Prostate gland (tissue), 2 donors: Measurements from ENCODE around the gene FER. TPM values are rescaled to one million over a fixed set of nuclear protein-coding genes. Genes with fewer than 3 reads are reported as not detected.

ENCODE experiments used
- DNase-seq: peaks from one replicate; pipeline ENCODE4 v3.0.0-alpha.2; 2019; ENCODE audit warnings: low spot score
- H3K27ac ChIP-seq, 2 donors: fragments of 200-600 bp; sonication (generic); 2 replicates each; pipeline ENCODE4 v1.5.1; 2017 to 2019
- H3K27me3 ChIP-seq: fragments of 200-600 bp; sonication (generic); replicated peaks from 2 replicates; pipeline ENCODE4 v1.5.1; 2019; ENCODE audit not compliant: insufficient read depth
- H3K36me3 ChIP-seq, 2 donors: fragments of 200-600 bp; sonication (generic); 1 replicate in 1 of 2; 2 replicates in 1 of 2; pipeline versions ENCODE4 v1.5.1 to v1.8.1; 2017 to 2019
- H3K4me1 ChIP-seq: fragments of 200-600 bp; sonication (generic); replicated peaks from 2 replicates; pipeline ENCODE4 v1.5.1; 2019
- H3K4me3 ChIP-seq, 2 donors: fragments of 200-600 bp; sonication (generic); 2 replicates each; pipeline ENCODE4 v1.5.1; 2017 to 2019
- H3K9me3 ChIP-seq: fragments of 200-600 bp; sonication (generic); 2 replicates; pipeline ENCODE4 v1.5.1; 2017
- POLR2A ChIP-seq: fragments of 450-650 bp; IDR thresholded peaks from one replicate; pipeline ENCODE4 v1.6.1; 2016; ENCODE audit warnings: antibody characterized with exemption, mild to moderate bottlenecking
- POLR2AphosphoS5 ChIP-seq: sonication (generic); formaldehyde crosslinking; IDR thresholded peaks from one replicate; pipeline ENCODE4 v1.6.1; 2017; ENCODE audit warnings: antibody characterized with exemption
- WGBS: methylation state at CpG from one replicate; pipeline ENCODE4 v1.1.5; 2018; 5-methylcytosine and 5-hydroxymethylcytosine counted together
- intact Hi-C: fragments of 100-400 bp; cut with DNase I; formaldehyde crosslinking; loops from one replicate; pipeline ENCODE4 v1.14.2; 2022
- total RNA-seq, 2 donors: library from RNA; depleted of rRNA; stranded (reverse); fragments of >200 nt; gene quantifications; one replicate each; pipeline ENCODE4 v1.1.0, GENCODE V29; 2016
- TF ChIP-seq, protein P1 (sequence below), 4 experiments: fragments of 200-600 bp in 2 of 4; fragments of 450-650 bp in 2 of 4; sonication (generic) in 2 of 4; IDR thresholded peaks; 1 replicate in 3 of 4; 2 replicates in 1 of 4; pipeline ENCODE4 v1.5.1; 2016 to 2019; ENCODE audit warnings: antibody characterized with exemption in 4 of 4, mild to moderate bottlenecking in 2 of 4, moderate library complexity in 2 of 4

The FER gene
- total RNA-seq, 2 donors from 2014 or later: 9.1 to 36.0 TPM

DNA sequence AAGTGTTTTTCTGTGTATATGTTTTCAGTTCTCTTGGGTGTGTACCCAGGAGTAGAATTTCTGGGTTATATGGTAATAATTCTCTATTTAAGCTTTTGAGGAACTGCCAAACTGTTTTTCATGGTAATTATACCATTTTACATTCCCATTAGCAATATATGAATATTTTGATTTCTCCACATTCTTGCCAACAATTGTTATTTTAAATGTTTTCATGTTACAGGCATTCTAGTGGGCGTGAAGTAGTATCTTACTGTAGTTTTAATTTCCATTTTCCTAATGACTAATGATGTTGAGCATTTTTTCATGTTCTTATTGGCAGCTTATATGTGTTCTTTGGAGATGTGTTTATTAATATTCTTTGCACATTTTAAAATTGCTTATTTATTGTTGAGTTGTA, 199.5 kb downstream of the FER start:
- Histone ChIP-seq H3K36me3 (no peaks in the 10 kb centered on the region), H3K4me1 (no peaks in the 10 kb centered on the region), H3K9me3 (no peaks in the 10 kb centered on the region), H3K4me3 (no peak overlapping the region), H3K27me3 (no peaks in the 10 kb centered on the region), H3K27ac (no peak overlapping the region)
- DNase-seq: no peak
- intact Hi-C loops: no loop called here
- TF ChIP-seq POLR2A (no peak), POLR2AphosphoS5 (no peak)
- TF ChIP-seq, protein P1, sequence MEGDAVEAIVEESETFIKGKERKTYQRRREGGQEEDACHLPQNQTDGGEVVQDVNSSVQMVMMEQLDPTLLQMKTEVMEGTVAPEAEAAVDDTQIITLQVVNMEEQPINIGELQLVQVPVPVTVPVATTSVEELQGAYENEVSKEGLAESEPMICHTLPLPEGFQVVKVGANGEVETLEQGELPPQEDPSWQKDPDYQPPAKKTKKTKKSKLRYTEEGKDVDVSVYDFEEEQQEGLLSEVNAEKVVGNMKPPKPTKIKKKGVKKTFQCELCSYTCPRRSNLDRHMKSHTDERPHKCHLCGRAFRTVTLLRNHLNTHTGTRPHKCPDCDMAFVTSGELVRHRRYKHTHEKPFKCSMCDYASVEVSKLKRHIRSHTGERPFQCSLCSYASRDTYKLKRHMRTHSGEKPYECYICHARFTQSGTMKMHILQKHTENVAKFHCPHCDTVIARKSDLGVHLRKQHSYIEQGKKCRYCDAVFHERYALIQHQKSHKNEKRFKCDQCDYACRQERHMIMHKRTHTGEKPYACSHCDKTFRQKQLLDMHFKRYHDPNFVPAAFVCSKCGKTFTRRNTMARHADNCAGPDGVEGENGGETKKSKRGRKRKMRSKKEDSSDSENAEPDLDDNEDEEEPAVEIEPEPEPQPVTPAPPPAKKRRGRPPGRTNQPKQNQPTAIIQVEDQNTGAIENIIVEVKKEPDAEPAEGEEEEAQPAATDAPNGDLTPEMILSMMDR (IDR thresholded peaks at IDR 0.05): no peak
- 100% methylated on average over 1 of the region's 1 CpG for WGBS

DNA sequence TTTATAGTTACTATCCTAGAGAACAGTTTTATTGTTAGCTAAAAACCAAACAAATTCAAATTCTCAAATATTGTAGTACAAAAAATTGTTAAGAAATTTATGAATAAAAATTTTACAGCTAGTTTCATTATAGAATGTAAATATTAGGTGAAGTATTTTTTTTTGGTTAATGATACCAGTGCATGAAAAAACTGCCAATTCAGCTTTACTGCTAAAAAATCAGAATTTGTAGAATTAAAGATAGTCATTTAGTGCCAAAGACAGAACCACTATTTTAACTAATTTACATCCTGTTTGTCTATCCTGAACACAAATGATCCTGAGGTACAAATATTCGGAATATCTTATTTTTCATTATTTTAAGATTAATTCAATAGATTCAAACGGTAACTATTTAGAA, 202.6 kb downstream of the FER start:
- Histone ChIP-seq H3K4me3 (no peak overlapping the region), H3K36me3 (no peaks in the 10 kb centered on the region), H3K4me1 (no peaks in the 10 kb centered on the region), H3K27ac (no peak overlapping the region), H3K27me3 (no peaks in the 10 kb centered on the region), H3K9me3 (no peaks in the 10 kb centered on the region)
- no peak for DNase-seq
- over 99% methylated on average over 2 of the region's 2 CpGs for WGBS
- intact Hi-C loops: no loop called here
- TF ChIP-seq POLR2A (no peak), POLR2AphosphoS5 (no peak)
- TF ChIP-seq, protein P1 (IDR thresholded peaks at IDR 0.05): no peak

DNA sequence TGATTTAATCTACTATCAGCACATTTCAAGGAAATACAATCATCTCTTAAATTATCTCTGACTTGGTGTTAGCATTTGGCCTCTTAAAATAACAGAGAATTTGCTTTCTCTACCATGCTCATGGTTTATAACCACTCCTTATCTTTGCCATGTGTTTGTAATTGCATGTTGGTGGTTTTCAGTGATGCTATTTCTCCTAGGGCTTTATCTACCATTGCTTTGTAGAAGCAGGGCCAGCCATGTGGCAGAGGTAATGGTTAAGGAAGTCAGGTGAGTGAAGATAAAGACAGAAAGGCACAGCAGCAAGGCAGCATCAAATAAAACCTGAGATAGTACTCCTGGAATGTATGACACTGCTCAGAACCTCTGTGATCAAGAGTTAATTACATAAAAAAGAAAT, 206.2 kb downstream of the FER start:
- Histone ChIP-seq H3K36me3 (no peaks in the 10 kb centered on the region), H3K9me3 (no peaks in the 10 kb centered on the region)
- intact Hi-C loops: no loop called here

DNA sequence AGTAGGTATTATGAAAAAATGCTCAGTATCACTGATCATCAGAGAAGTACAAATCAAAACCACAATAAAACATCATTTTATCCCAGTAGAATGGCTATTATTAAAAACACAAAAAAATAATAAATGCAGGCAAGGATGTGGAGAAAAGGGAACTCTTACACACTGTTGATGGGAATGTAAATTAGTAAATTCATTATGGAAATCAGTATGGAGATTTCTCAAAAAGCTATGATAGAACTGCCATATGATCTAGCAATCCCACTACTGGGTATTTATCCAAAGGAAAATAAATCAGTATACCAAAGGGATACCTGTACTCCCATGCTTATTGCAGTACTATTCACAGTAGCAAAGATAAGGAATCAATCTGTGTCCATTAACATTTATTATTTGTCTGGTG, 209.6 kb downstream of the FER start:
- no peak overlapping the region for H3K4me3 ChIP-seq
- no peaks in the 10 kb centered on the region for H3K36me3 ChIP-seq
- no peaks in the 10 kb centered on the region for H3K27me3 ChIP-seq
- no peaks in the 10 kb centered on the region for H3K4me1 ChIP-seq
- no peaks in the 10 kb centered on the region for H3K9me3 ChIP-seq
- no peak for DNase-seq
- H3K27ac ChIP-seq: no peak overlapping the region
- intact Hi-C loops: no loop called here
- TF ChIP-seq, protein P1 (IDR thresholded peaks at IDR 0.05): no peak
- no peak for TF ChIP-seq POLR2AphosphoS5
- TF ChIP-seq POLR2A: no peak

More for the DNA sequence above, 206.2 kb downstream of the FER start:
- no peak for DNase-seq
- TF ChIP-seq, protein P1 (IDR thresholded peaks at IDR 0.05): no peak
- no peak for TF ChIP-seq POLR2AphosphoS5
- TF ChIP-seq POLR2A: no peak
- Histone ChIP-seq H3K27ac (no peak overlapping the region), H3K4me1 (no peaks in the 10 kb centered on the region), H3K4me3 (no peak overlapping the region), H3K27me3 (no peaks in the 10 kb centered on the region)

DNA sequence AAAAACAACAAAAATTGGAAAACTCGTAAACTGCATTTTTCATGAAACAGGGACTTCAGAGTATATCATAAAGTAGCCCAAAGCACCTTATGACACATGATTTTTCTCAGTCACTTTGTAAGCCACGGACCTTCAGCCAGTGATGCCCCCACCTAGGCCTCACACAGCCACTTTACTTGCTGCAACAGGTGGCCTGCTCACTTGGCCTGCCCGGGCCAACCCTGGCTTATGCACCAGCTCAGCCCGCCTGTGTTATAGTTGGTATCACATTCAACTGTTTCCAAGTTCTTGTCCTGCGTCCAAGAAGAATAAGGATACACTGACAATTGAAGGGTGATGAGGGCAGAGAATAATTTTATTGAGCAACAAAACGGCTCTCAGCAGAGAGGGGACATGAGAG, 219.2 kb downstream of the FER start:
- Histone ChIP-seq H3K27me3 (no peaks in the 10 kb centered on the region), H3K9me3 (no peaks in the 10 kb centered on the region), H3K4me1 (no peaks in the 10 kb centered on the region), H3K27ac (no peak overlapping the region), H3K4me3 (no peak overlapping the region), H3K36me3 (no peaks in the 10 kb centered on the region)
- DNase-seq: no peak
- TF ChIP-seq, protein P1 (IDR thresholded peaks at IDR 0.05): no peak
- TF ChIP-seq POLR2AphosphoS5 (no peak), POLR2A (no peak)
- intact Hi-C loops: no loop called here
- WGBS: 86% methylated on average over 6 of the region's 6 CpGs
